Stimulated activated CD4-positive, alpha-beta T cell treated with anti-CD3 and anti-CD28 coated beads, Interleukin-2, amount 100 ng/mL, for 24 hours (primary cell): ENCODE data around the gene VSIG10L.

ENCODE experiments used
- DNase-seq, 2 donors: peaks; one replicate each; pipeline ENCODE4 v3.0.0-alpha.2; 2020

VSIG10L gene

GRCh38 chr19:51311351-51312257 is 30.3 kb downstream of the VSIG10L start, which contains the start of gene IGLON5:
Gene IGLON5, plus strand, starts transcription at chr19:51311644. Its CDS starts 204 bp downstream, at chr19:51311848.
- DNase-seq, result no peak

- no peak for DNase-seq
Measured at GRCh38 chr19:51305479-51305878, 36.5 kb downstream of the VSIG10L start.

- no peak for DNase-seq
Measured at GRCh38 chr19:51301266-51301665, 40.7 kb downstream of the VSIG10L start.

DNA sequence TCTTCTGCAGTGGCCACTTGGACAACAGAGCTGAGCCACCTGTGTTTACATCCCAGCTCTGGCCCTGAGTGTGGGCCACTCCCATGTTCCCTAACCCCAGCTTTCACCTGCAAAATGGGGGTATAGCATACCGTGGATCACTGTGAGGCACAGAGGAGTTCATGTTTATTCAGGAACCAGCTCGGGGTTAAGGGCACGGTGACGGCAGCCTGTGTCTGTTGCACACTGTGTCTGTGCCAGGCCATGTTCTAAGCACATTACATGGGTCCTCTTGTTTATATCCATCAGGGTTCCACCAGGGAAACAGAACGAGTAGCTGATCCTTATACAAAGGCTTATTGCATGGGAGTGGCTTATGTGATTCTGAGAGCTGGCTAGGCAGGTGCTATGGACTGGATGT is 44.5 kb downstream of the VSIG10L start:
- no peak for DNase-seq

- DNase-seq, result no peak
Measured at GRCh38 chr19:51296336-51297093, 45.4 kb downstream of the VSIG10L start.

DNA sequence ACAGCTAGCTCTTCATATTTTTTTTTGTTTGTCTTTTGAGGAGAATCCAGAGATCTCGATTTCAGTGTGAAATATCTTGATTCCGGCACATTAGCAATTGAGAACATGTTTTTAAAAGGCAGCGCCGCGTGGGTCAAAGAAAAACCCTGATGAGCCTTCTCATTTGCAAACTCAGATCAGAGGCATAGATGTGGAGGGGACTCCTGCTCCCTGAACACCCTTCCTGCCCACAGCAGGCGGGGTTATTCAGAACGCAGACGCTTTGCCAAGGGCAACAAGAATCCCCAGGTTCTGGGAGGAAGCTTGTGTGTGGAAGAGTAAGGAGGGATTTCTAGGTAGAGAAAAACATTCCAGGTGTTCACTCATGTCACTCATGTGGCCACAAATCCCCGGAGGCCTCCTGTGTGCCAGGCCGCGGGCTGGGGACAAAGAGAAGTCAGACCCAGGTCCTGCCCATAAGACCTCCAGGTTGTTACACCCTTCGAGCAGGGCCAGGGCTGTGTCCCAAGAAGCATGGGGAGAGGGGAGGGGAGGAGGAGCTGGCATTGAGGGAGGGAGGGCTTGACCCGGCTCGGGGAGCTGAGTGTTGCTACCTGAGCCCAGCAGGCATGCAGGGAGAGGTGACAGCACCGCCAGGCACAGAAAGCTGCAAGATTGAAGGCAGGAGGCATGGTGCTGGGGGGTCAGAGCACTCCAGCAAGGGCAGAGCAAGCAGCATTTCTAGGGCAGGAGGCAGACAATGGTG is 46.4 kb downstream of the VSIG10L start:
- no peak for DNase-seq

DNA sequence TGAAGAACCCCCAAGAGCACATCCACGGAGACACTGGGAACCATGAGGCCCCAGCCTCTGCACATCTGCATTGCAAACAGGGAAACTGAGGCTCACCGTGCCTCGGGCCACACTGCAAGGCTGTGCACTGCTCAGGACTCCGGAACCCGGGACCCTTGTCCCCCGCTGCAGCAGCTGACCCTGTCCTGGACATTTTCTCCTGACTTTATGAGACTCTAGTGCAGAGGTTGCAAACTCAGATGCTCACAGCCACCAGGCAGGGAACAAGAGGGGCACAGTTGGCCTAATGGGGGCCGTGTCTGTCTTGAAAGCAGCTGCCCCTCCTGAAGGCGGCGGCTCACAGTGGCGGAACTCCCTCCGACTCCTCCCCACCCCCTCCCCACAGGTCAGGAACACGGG is 47.0 kb downstream of the VSIG10L start:
- no peak for DNase-seq

DNA sequence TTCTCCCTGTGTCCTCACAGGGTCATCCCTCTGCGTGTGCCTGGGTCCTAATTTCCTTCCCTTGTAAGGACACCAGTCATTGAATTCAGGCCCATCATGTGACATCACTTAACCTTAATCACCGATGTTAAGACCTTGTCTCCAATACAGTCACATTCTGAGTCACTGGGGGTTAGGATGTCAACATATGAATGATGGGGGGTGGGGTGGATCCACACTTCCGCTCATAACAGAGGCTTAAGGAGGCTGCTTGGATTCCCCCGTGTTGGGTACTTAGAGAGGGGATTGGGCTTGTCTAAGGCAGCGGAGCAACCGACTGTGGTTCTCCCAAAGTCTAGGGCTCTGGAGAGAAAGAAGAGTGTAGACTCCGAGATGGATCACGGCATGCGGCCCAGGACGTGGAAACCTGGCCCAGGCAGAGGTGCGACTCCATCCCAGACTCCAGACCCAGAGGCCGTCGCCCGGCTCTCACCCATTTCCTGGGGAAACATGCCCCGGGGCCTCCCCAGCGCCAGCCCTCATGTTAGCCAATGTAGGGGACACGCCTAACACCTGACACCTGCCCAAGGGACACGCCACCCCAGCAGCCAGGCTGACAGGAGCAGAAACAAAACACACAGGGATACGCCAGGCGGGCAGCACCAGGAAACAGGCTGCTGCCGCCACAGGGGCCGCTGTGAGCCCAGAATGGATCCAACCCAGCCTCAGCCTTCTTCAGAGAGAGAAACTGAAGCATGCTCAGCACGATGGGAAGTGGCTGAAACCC is 47.5 kb downstream of the VSIG10L start:
- no peak for DNase-seq

GRCh38 chr19:51293571-51294210 is 48.2 kb downstream of the VSIG10L start:
- DNase-seq, result no peak

GRCh38 chr19:51292971-51293370 is 49.0 kb downstream of the VSIG10L start:
- no peak for DNase-seq

- DNase-seq, result no peak
Measured at GRCh38 chr19:51289635-51290034, 52.3 kb downstream of the VSIG10L start.

GRCh38 chr19:51285682-51286081 is 56.3 kb downstream of the VSIG10L start:
- no peak for DNase-seq

DNA sequence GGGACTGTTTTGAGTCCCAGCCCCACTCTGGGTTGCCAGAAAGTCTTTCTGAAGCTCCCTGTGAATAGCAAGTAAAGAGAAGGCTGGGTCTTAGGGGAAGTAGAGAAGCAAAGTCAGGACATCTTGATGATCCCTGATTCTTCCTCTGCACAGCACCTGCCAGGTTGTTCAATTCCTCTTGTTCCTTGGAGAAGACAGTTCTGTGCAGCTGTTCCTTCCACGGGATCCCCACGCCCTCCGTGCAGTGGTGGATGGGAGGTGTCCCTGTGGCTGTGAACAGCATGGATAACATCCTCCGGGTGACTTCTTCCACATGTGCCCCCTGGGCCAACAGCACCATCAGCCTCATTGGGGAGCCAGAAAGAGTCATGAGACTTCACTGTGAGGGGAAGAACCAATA is 59.6 kb downstream of the VSIG10L start:
- no peak for DNase-seq
